Gastrocnemius medialis (tissue), 4 donors: ENCODE results near the gene CD72. TPM values are rescaled to one million over a fixed set of nuclear protein-coding genes. Genes with fewer than 3 reads are reported as not detected.
"Not testable (repeated sequence)": the region's sequence is repeated elsewhere in the genome, so short reads cannot be mapped to it uniquely, and the experiment has no call there.

Experiments used
- ATAC-seq, 2 donors: fragments of 150-250 bp; one replicate each; pipeline ENCODE4 v1.9.1; 2016
- DNase-seq, 2 donors: peaks; one replicate each; pipeline ENCODE4 v3.0.0-alpha.2; 2019
- H3K27ac ChIP-seq, 4 donors: fragments of 200-600 bp; sonication (generic); 1 replicate in 1 of 4; 2 replicates in 3 of 4; pipeline ENCODE4 v1.5.1; 2016 to 2018; ENCODE audit warnings: mild to moderate bottlenecking in 2 of 4, moderate library complexity in 1 of 4
- H3K27me3 ChIP-seq, 3 donors: fragments of 200-600 bp; sonication (generic) in 2 of 3; 1 replicate in 1 of 3; 2 replicates in 2 of 3; pipeline versions ENCODE4 v1.5.1 to v1.6.0; 2016 to 2019; ENCODE audit warnings: mild to moderate bottlenecking in 1 of 3, moderate library complexity in 1 of 3
- H3K36me3 ChIP-seq, 2 donors: fragments of 200-600 bp; sonication (generic) in 1 of 2; one replicate each; pipeline ENCODE4 v1.5.1; 2017 to 2018
- H3K4me1 ChIP-seq, 2 donors: fragments of 200-600 bp; sonication (generic) in 1 of 2; one replicate each; pipeline ENCODE4 v1.5.1; 2016 to 2017; ENCODE audit warnings: mild to moderate bottlenecking in 2 of 2
- H3K4me3 ChIP-seq, 4 donors: fragments of 200-600 bp; sonication (generic) in 3 of 4; 1 replicate in 1 of 4; 2 replicates in 3 of 4; pipeline ENCODE4 v1.5.1; 2016 to 2019; ENCODE audit warnings: mild to moderate bottlenecking in 2 of 4
- H3K9me3 ChIP-seq, 3 donors: fragments of 200-600 bp; sonication (generic) in 2 of 3; 1 replicate in 1 of 3; 2 replicates in 2 of 3; pipeline ENCODE4 v1.5.1; 2016 to 2019
- POLR2A ChIP-seq, 2 donors: fragments of 450-650 bp; IDR thresholded peaks; one replicate each; pipeline ENCODE4 v1.6.1; 2017; ENCODE audit warnings: antibody characterized with exemption in 2 of 2, mild to moderate bottlenecking in 2 of 2, moderate library complexity in 2 of 2
- in situ Hi-C, 4 donors: fragments of 200-750 bp; cut with MboI; loops; one replicate each; pipeline versions ENCODE4 v1.15.0 to v1.8.0; 2017; ENCODE audit warnings: low sequenced_read_pairs in 4 of 4
- intact Hi-C: fragments of 100-400 bp; cut with DNase I; formaldehyde crosslinking; loops from one replicate; pipeline ENCODE4 v1.15.1; 2023; ENCODE audit warnings: low total_unique reads
- total RNA-seq, 4 donors: library from RNA; depleted of rRNA; stranded (reverse); fragments of >200 nt; gene quantifications; one replicate each; pipeline versions ENCODE4 v1.1.0 to v1.2.3, GENCODE V29; 2016
- TF ChIP-seq, protein P1 (sequence below), 5 experiments: fragments of 450-650 bp in 3 of 5; fragments of 200-600 bp in 2 of 5; sonication (generic) in 2 of 5; IDR thresholded peaks in 4 of 5; conservative IDR thresholded peaks in 1 of 5; 1 replicate in 4 of 5; 2 replicates in 1 of 5; pipeline ENCODE4 v1.5.1; 2016 to 2019; ENCODE audit warnings: antibody characterized with exemption in 5 of 5, mild to moderate bottlenecking in 3 of 5, moderate library complexity in 3 of 5

Gene CD72
- total RNA-seq, 4 donors from 2014 or later: 0.40 to 18.3 (median 0.68) TPM

DNA sequence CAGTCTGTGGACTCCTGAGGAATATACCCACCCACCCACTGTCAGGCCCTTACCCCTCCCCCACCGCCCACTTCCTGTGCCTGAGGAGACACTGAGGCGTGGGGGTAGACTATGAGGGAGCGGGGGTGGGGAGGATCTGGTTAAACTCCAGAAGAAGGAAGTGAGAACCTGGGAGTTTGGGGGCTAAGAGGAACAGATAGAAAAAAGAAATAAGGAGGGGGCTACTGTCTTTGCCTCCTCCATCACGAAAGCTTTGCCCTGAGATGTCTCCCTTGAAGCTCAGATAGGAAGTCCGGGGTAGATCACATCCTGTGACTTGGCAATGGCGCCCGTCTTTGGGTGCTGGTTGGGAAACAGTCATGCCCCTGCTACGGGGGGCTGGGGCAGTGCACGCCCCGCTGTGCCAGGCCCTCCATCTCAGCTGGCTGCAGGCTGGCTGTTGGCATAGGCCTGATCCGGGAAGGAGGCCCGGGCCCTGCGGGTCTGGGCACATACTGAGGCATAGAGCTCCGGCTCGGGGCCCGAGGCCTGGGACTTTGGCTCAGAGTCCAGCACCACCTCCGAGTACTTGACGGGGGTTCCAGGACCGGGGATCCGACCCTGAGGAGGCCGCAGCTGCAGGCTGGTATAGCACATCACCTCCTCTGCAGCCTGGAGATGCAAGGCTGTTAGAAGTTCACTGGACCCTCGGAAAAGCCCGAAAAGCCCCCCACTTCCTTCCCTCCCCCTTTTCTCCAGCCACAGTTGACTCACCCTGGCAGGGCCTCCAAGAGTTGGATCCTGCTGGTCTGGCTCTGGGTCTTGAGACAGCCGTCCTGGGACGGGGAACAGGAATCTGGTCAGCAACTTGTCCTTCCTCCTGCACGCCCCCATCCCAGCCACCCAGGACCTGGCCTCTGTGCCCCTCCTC is 31.5 kb upstream of the CD72 start:
- Histone ChIP-seq H3K36me3 (no peaks in the 10 kb centered on the region), H3K27me3 (no peaks in the 10 kb centered on the region), H3K27ac (no peak overlapping the region), H3K9me3 (no peaks in the 10 kb centered on the region), H3K4me3 (no peak overlapping the region), H3K4me1 (peaks cover 11% of the 10 kb centered on the region in 2 donors)
- intact Hi-C loops (loop anchor here (5.0 to 10.0 kb wide), 2 partner anchors 167 to 655 kb away; no protein-coding TSS in a partner anchor), in situ Hi-C loops (loop anchor here in 2 of 4 donors (10.0 to 25.0 kb wide), 2 partner anchors 45 to 87 kb away; a partner anchor contains a TSS)
- ATAC-seq (no peak), DNase-seq (no peak)
- TF ChIP-seq, protein P1, sequence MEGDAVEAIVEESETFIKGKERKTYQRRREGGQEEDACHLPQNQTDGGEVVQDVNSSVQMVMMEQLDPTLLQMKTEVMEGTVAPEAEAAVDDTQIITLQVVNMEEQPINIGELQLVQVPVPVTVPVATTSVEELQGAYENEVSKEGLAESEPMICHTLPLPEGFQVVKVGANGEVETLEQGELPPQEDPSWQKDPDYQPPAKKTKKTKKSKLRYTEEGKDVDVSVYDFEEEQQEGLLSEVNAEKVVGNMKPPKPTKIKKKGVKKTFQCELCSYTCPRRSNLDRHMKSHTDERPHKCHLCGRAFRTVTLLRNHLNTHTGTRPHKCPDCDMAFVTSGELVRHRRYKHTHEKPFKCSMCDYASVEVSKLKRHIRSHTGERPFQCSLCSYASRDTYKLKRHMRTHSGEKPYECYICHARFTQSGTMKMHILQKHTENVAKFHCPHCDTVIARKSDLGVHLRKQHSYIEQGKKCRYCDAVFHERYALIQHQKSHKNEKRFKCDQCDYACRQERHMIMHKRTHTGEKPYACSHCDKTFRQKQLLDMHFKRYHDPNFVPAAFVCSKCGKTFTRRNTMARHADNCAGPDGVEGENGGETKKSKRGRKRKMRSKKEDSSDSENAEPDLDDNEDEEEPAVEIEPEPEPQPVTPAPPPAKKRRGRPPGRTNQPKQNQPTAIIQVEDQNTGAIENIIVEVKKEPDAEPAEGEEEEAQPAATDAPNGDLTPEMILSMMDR (IDR thresholded peaks at IDR 0.05 in 4 of 5, conservative IDR thresholded peaks at IDR 0.05 in 1 of 5): no peak
- no peak for TF ChIP-seq POLR2A (IDR thresholded peaks at IDR 0.05)

- H3K27ac ChIP-seq: peak overlapping the region; percentile 83 to 91 (median 88)
- peak overlapping the region; percentile 66 to 75 (median 70) for H3K4me3 ChIP-seq
- in situ Hi-C loops: loop anchor here in 1 of 4 donors (10.0 kb wide), 1 partner anchor 48 kb away; no protein-coding TSS in a partner anchor
- H3K9me3 ChIP-seq: no peaks in the 10 kb centered on the region
- H3K36me3 ChIP-seq: no peaks in the 10 kb centered on the region
- intact Hi-C loops: loop anchor here (1.0 to 5.0 kb wide), 6 partner anchors 11 to 236 kb away; partner anchors contain the start of genes CREB3, GBA2, RGP1 and TLN1
- H3K4me1 ChIP-seq: peaks cover 11% of the 10 kb centered on the region in 2 donors
- peak; percentile 84 to 88 for DNase-seq
- TF ChIP-seq, protein P1 (IDR thresholded peaks at IDR 0.05 in 4 of 5, conservative IDR thresholded peaks at IDR 0.05 in 1 of 5): peak; percentile 96 to 99 (median 98)
- peak; percentile 74 to 81 for TF ChIP-seq POLR2A (IDR thresholded peaks at IDR 0.05)
- H3K27me3 ChIP-seq: no peaks in the 10 kb centered on the region
- ATAC-seq: peak; percentile 90 to 94
Observed at GRCh38 chr9:35646533-35647265, 28.5 kb upstream of the CD72 start.

GRCh38 chr9:35646153-35646532 is 27.9 kb upstream of the CD72 start:
- Histone ChIP-seq H3K27me3 (no peaks in the 10 kb centered on the region), H3K27ac (peak overlapping the region; percentile 83 to 91 (median 88)), H3K9me3 (no peaks in the 10 kb centered on the region), H3K4me3 (peak overlapping the region; percentile 66 to 75 (median 70)), H3K36me3 (no peaks in the 10 kb centered on the region), H3K4me1 (peaks cover 11% of the 10 kb centered on the region in 2 donors)
- in situ Hi-C loops (loop anchor here in 1 of 4 donors (10.0 kb wide), 1 partner anchor 49 kb away; no protein-coding TSS in a partner anchor), intact Hi-C loops (loop anchor here (1.0 to 5.0 kb wide), 6 partner anchors 11 to 236 kb away; partner anchors contain the start of genes CREB3, GBA2, RGP1 and TLN1)
- no peak for DNase-seq
- TF ChIP-seq, protein P1 (IDR thresholded peaks at IDR 0.05 in 4 of 5, conservative IDR thresholded peaks at IDR 0.05 in 1 of 5): no peak
- ATAC-seq: peak; percentile 40 to 46

GRCh38 chr9:35645736-35646135 is 27.5 kb upstream of the CD72 start:
- Histone ChIP-seq H3K27ac (peak overlapping the region; percentile 83 to 91 (median 88)), H3K4me3 (peak overlapping the region; percentile 66 to 75 (median 70)), H3K4me1 (peaks cover 11% of the 10 kb centered on the region in 2 donors)
- not testable (repeated sequence) for ATAC-seq, H3K9me3 ChIP-seq, DNase-seq, H3K27me3 ChIP-seq, H3K36me3 ChIP-seq
- in situ Hi-C loops (loop anchor here in 1 of 4 donors (10.0 kb wide), 1 partner anchor 49 kb away; no protein-coding TSS in a partner anchor), intact Hi-C loops (loop anchor here (1.0 to 5.0 kb wide), 6 partner anchors 12 to 237 kb away; partner anchors contain the start of genes CREB3, GBA2, RGP1 and TLN1)
